ENCODE results near the gene HEBP2. TPM values are rescaled to one million over a fixed set of nuclear protein-coding genes. Genes with fewer than 3 reads are reported as not detected.

Gene HEBP2
- total RNA-seq, 1 donor from 2014 or later: 11.9 TPM

- no peak overlapping the region for H3K27ac ChIP-seq
- no peaks in the 10 kb centered on the region for H4K20me1 ChIP-seq (ENCODE audit: low read depth)
- H3K36me3 Mint-ChIP-seq: peaks cover 59% of the 10 kb centered on the region
- H3K79me2 ChIP-seq (ENCODE audit: low read depth): no peaks in the 10 kb centered on the region
- DNase-seq (ENCODE audit: low spot score): no peak
- H3K27me3 ChIP-seq: no peaks in the 10 kb centered on the region
- H3K4me3 Mint-ChIP-seq: no peak overlapping the region
- TF ChIP-seq EZH2 (IDR thresholded peaks at IDR 0.05) (no peak), EZH2phosphoT487 (IDR thresholded peaks at IDR 0.05) (no peak), CTCF (IDR thresholded peaks at IDR 0.05) (no peak)
- H3K4me1 ChIP-seq: no peaks in the 10 kb centered on the region
- no peaks in the 10 kb centered on the region for H3K9me3 Mint-ChIP-seq
- no peaks in the 10 kb centered on the region for H3K4me1 Mint-ChIP-seq
- H3K36me3 ChIP-seq: no peaks in the 10 kb centered on the region
- H3K27ac Mint-ChIP-seq: peak overlapping the region; percentile 2
- H3F3A ChIP-seq (ENCODE audit: low read depth): no peaks in the 10 kb centered on the region
- no peak overlapping the region for H3K9ac ChIP-seq
- H3K4me2 ChIP-seq: no peak overlapping the region
- H2AFZ ChIP-seq (replicated peaks): no peak overlapping the region
- peaks cover 3% of the 10 kb centered on the region for H3K27me3 Mint-ChIP-seq (ENCODE audit: insufficient read depth, low read depth)
- no peaks in the 10 kb centered on the region for H3K9me3 ChIP-seq (ENCODE audit: low read depth)
- no peak overlapping the region for H3K4me3 ChIP-seq
These were observed 61.1 kb downstream of the HEBP2 start for GRCh38 chr6:138465007-138465645.

GRCh38 chr6:138467901-138468300 is 63.9 kb downstream of the HEBP2 start:
- Histone ChIP-seq H3K9ac (no peak overlapping the region), H3K4me1 (peaks cover under 1% of the 10 kb centered on the region), H3K9me3 (ENCODE audit: low read depth) (no peaks in the 10 kb centered on the region), H3K27me3 (no peaks in the 10 kb centered on the region), H3K79me2 (ENCODE audit: low read depth) (no peaks in the 10 kb centered on the region), H3F3A (ENCODE audit: low read depth) (no peaks in the 10 kb centered on the region), H3K4me3 (no peak overlapping the region), H3K4me2 (no peak overlapping the region), H3K27ac (no peak overlapping the region), H2AFZ (replicated peaks) (no peak overlapping the region), H4K20me1 (ENCODE audit: low read depth) (no peaks in the 10 kb centered on the region), H3K36me3 (no peaks in the 10 kb centered on the region)
- Mint-ChIP-seq H3K4me3 (no peak overlapping the region), H3K4me1 (no peaks in the 10 kb centered on the region), H3K36me3 (peaks cover 41% of the 10 kb centered on the region), H3K27ac (no peak overlapping the region), H3K27me3 (ENCODE audit: insufficient read depth, low read depth) (peaks cover 3% of the 10 kb centered on the region), H3K9me3 (no peaks in the 10 kb centered on the region)
- TF ChIP-seq CTCF (IDR thresholded peaks at IDR 0.05): no peak
- TF ChIP-seq EZH2phosphoT487 (IDR thresholded peaks at IDR 0.05): no peak
- TF ChIP-seq EZH2 (IDR thresholded peaks at IDR 0.05): no peak
- DNase-seq (ENCODE audit: low spot score): no peak

- no peaks in the 10 kb centered on the region for H3K4me1 Mint-ChIP-seq
- H3F3A ChIP-seq (ENCODE audit: low read depth): peaks cover under 1% of the 10 kb centered on the region
- H3K4me2 ChIP-seq: no peak overlapping the region
These were observed 64.4 kb downstream of the HEBP2 start for GRCh38 chr6:138468320-138469015.

More at GRCh38 chr6:138468320-138469015, 64.4 kb downstream of the HEBP2 start:
- H4K20me1 ChIP-seq (ENCODE audit: low read depth): no peaks in the 10 kb centered on the region
- peaks cover 6% of the 10 kb centered on the region for H3K4me1 ChIP-seq
- no peaks in the 10 kb centered on the region for H3K27me3 ChIP-seq
- H3K36me3 Mint-ChIP-seq: peaks cover 38% of the 10 kb centered on the region
- no peaks in the 10 kb centered on the region for H3K27me3 Mint-ChIP-seq (ENCODE audit: insufficient read depth, low read depth)
- H3K79me2 ChIP-seq (ENCODE audit: low read depth): no peaks in the 10 kb centered on the region
- TF ChIP-seq EZH2 (IDR thresholded peaks at IDR 0.05): no peak
- no peak for TF ChIP-seq CTCF (IDR thresholded peaks at IDR 0.05)
- no peak for TF ChIP-seq EZH2phosphoT487 (IDR thresholded peaks at IDR 0.05)
- H3K27ac Mint-ChIP-seq: no peak overlapping the region
- no peaks in the 10 kb centered on the region for H3K9me3 ChIP-seq (ENCODE audit: low read depth)
- H3K4me3 ChIP-seq: no peak overlapping the region
- no peak overlapping the region for H2AFZ ChIP-seq (replicated peaks)
- no peaks in the 10 kb centered on the region for H3K36me3 ChIP-seq
- no peak overlapping the region for H3K4me3 Mint-ChIP-seq
- H3K9me3 Mint-ChIP-seq: no peaks in the 10 kb centered on the region
- no peak overlapping the region for H3K27ac ChIP-seq
- DNase-seq (ENCODE audit: low spot score): no peak
- no peak overlapping the region for H3K9ac ChIP-seq

Small RNAs within 50 kb of the gene (microRNA-seq; reads per million reads assigned to microRNA genes)
- gene MIR3145: 0.73 reads per million

Small RNAs within 50 kb of the gene (small RNA-seq; reads per million reads assigned to genes)
- gene AL031003.1 (not detected), gene AL391669.1 (not detected), gene MIR3145 (not detected)

Other genes starting within 250 kb of the HEBP2 start
- gene ARFGEF3, start 242.3 kb upstream of the HEBP2 start, total RNA-seq (ENCODE audit: low replicate concordance): 3.2 and 3.8 TPM in 2 replicates
- gene PBOV1, start 185.7 kb upstream of the HEBP2 start, total RNA-seq (ENCODE audit: low replicate concordance): not detected in 2 replicates
- gene SMIM28, start 26.3 kb upstream of the HEBP2 start, total RNA-seq (ENCODE audit: low replicate concordance): not detected in 2 replicates
- gene NHSL1, start 95.3 kb downstream of the HEBP2 start, total RNA-seq (ENCODE audit: low replicate concordance): 7.7 and 12.1 TPM in 2 replicates